Measurements from ENCODE around the gene ABCC1.
A peak's percentile ranks its signal among the peaks of the same experiment; 100 is the strongest.

The ABCC1 gene

DNA sequence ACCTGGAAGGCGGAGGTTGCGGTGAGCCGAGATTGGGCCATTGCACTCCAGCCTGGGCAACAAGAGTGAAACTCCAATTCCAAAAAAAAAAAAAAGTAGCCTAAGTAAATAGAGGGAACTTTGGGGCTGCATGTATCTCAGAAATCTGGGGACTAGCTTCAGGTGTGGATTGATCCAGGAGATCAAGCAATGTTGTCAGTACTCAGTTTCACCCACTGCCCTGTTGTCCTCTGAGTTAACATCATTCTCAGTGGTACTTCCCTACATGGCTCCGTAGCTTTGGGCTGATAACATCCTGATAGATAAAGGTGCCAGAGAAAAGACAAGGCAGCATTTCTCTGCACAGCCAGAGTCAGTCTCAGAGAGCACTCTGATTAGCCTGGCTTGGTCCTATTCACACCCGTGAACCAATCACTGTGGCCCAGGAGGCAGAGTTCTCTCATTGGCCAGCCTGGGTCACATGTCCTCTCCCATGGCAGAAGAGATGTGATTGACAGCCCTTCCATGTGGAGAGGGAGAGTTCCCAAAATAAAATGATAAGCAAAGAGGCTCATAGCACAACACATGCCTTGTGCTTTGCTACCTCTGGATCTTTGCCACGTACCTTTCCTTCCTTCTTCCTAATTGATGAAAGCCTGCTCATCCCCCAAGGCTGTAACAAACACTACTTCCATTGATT lies 99.6 kb downstream of the ABCC1 start:
- no peak for DNase-seq (ENCODE audit: low spot score)

- DNase-seq (ENCODE audit: low spot score): no peak
Measured at GRCh38 chr16:16050106-16050505, 100.7 kb downstream of the ABCC1 start.

- DNase-seq (ENCODE audit: low spot score): no peak
Measured at GRCh38 chr16:16051132-16051531, 101.7 kb downstream of the ABCC1 start.

GRCh38 chr16:16052916-16053315 lies 103.5 kb downstream of the ABCC1 start:
- no peak for DNase-seq (ENCODE audit: low spot score)

DNA sequence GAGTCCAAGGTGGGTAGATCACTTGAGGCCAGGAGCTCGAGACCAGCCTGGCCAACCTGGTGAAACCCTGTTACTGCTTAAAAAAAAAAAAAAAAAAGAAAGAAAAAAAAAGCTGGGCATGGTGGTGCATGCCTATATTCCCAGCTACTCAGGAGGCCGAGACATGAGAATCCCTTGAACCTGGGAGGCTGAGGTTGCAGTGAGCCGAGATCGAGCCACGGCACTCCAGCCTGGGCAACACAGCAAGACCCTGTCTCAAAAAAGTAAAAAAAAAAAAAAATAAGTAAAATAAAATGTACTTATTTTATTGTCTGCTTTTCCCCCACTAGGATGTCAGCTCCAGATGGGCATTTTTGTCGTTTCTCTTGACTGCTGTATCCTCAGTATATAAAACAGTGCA lies 107.7 kb downstream of the ABCC1 start:
- no peak for DNase-seq (ENCODE audit: low spot score)

DNA sequence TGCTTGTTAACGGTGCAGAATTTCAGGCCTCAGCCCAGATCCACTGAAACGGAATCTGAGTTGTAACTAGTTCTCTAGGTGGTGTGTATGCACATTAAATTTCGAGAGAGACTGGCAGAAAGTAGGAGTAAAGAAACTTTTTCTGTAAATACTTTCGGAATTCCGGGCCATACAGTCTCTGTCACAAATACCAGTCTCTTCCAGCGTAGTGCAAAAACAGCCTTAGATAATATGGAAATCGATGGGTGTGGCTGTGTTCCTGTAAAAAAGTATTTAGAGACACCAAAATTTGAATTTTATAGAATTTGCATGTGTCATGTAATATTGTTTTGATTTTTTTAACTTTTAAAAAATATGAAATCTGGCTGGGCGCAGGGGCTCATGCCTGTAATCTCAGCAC lies 109.7 kb downstream of the ABCC1 start:
- DNase-seq (ENCODE audit: low spot score): no peak

GRCh38 chr16:16059895-16060590 lies 110.6 kb downstream of the ABCC1 start:
- no peak for DNase-seq (ENCODE audit: low spot score)

- peak; percentile 17 for DNase-seq (ENCODE audit: low spot score)
Measured at GRCh38 chr16:16062023-16062937, 112.9 kb downstream of the ABCC1 start.

DNA sequence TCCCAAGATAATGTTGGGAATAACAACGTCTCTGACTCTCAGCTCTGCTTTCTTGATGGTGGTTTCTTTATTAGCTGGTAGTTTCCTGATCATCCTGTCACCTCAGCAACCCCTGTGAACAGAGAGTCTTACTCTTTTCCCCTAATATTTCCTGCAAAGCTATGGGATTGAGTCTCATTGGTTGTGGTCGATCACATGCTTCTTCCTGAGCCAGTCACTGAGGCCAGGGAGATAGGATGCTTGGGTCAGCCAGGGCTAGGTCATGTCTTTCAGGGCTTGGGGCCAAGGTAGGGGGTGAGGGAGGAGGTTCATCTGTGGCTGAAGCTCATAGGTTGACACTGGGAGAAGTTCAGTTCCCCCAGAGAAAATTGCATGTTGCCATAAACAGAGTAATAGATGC lies 114.3 kb downstream of the ABCC1 start:
- no peak for DNase-seq (ENCODE audit: low spot score)

DNA sequence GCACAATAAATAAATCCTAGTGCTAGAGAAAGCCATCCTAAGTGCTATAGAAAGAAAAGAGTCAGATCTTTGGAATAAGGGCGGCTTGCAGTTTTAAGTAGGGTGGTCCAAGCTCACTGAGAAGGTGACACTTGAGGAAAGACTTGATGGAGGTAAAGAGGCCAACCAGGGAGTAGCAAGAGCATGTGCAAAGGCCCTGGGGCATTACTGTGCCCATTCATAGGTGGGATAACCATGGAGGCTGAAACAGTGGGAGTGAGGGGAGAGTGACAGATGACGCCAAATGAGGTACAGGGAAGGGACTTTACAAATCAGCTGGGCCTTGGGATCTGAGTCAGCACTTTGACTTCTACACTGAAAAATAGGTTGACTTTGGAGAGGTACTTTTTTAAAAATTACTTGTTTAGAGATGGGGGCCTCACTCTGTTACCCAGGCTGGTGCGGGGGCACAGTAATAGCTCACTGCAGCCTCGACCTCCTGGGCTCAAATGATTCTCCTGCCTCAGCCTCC lies 115.5 kb downstream of the ABCC1 start:
- DNase-seq (ENCODE audit: low spot score): no peak

DNA sequence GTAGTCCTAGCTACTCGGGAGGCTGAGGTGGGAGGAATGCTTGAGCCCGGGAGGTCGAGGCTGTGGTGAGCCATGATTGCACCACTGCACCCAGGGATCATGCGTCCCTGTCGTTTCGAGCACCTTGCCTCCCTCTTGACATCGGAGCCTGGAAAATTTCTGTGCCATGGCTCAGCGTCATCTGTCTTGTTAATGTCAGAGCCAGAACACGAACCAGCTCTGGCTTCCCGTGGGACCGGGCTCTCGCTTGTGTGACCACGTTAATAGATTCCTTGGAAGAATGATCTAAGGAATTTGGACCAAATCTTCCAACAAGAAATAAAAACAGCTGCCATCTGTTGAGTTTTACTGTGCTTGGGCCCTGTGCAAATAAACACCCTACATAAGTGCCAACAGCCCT lies 117.7 kb downstream of the ABCC1 start:
- DNase-seq (ENCODE audit: low spot score): no peak

GRCh38 chr16:16071631-16072244 lies 122.3 kb downstream of the ABCC1 start:
- no peak for DNase-seq (ENCODE audit: low spot score)

- no peak for DNase-seq (ENCODE audit: low spot score)
Measured at GRCh38 chr16:16073001-16073545, 123.7 kb downstream of the ABCC1 start.

DNA sequence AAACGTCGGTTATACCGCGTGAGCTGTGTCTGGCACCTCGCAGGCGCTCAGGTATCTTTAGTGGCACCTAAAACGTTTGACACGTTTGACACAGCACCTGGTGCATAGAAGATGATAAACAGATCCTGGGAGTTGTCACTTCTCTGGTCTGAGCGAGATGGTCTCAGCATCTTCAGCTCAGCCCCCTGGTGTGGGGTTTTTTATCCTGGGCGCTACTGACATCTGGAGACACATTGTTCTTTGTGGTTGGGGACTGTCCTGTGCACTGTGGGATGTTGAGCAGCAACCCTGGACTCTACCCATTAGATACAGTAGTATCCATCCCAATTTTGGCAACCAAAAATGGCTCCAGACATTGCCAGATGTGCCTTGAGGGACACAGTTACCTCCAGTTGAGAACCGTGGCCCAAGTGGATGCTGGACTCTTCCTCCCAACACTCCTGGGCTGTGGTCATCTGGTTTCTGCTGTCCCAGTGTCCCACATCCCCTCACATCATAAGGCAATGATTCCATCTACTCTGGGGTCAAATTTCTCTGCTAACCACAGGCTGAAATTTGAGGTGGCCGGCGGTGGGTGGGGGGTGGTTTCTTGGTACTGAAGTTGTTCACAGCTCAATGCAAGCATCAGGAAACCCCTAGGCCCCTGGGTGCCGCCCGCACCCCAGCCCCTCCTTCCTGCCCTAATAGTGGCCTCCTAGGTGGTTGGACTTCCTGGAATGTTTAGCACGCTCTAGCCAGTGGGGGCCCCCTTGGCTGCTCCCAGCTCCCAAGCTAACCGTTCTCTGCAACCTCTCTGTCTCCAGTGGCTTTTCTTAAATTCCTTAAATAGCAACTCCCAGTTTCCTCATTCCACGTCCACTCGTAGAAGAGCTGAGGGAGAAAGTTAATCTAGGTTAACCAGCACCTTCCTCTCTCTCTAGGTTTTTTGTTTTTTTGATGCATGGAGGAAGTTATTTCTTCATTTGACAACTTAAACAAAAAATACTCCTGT lies 124.8 kb downstream of the ABCC1 start:
- no peak for DNase-seq (ENCODE audit: low spot score)

GRCh38 chr16:16075488-16076422 lies 126.3 kb downstream of the ABCC1 start:
- DNase-seq (ENCODE audit: low spot score): peak; percentile 64

- no peak for DNase-seq (ENCODE audit: low spot score)
Measured at GRCh38 chr16:16076423-16076813, 127.0 kb downstream of the ABCC1 start.

DNA sequence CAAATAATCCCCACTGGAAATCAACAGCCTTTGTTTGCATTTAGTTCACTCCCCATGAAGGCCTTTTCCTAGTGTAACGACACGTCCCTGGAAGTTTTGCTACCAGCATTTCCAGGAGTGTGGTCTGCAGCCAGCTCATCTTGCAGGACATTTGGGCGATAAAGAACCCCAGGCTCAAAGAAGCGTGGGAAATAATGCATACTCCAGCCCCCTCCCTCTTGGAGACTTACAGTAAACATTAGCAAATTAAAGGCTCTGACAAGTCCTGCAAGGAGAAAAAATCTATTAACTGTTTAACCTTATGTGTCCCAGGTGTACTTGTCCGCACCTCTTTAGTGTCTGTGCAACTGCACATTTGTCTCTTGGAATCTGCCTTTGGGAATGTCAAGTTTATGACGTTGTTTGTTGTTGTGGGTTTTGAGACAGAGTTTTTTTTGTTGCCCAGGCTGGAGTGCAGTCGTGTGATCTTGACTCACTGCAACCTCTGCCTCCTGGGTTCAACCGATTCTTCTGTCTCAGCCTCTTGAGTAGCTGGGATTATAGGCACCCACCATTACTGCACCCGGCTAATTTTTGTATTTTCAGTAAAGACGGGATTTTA lies 131.1 kb downstream of the ABCC1 start:
- no peak for DNase-seq (ENCODE audit: low spot score)

DNA sequence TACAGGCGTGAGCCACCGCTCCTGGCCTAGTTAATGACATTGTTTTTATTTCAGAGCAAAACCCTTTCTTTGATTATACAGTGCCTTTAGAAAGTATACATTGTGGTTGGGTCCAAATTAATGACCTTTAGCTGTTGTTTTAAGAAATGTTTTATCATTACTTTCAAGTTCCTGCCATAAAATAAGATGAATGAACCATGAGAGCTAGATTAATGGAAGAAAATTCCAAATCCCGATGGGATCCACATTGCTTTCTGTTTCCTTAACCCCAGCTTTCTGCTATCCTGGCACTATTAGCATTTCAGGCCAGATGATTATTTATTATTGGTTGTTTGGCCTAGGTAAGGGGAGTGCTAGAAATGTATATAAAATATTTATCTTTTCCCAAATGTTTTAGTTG lies 131.7 kb downstream of the ABCC1 start:
- DNase-seq (ENCODE audit: low spot score): no peak

GRCh38 chr16:16082255-16082654 lies 132.8 kb downstream of the ABCC1 start:
- no peak for DNase-seq (ENCODE audit: low spot score)
